ENCODE data around the gene OR10H5.
"Not testable (repeated sequence)": the region's sequence is repeated elsewhere in the genome, so short reads cannot be mapped to it uniquely, and the experiment has no call there.

OR10H5 gene

DNA sequence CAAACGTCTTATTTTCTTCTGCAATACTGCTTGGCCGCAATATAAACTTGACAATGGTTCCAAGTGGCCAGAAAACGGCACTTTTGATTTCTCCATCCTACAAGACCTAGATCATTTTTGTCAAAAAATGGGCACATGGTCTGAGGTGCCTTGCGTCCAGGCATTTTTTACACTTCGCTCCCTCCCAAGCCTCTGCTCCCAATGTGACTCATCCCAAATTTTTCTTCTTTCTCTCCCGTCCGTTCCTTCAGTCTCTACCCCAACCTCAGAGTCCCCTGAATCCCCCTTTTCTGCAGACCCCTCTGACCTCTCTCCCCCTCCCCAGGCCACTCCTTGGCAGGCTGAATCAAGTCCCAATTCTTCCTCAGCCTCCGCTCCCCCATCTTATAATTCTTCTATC is 42.3 kb downstream of the OR10H5 start:
- Histone ChIP-seq H3K4me1 (ENCODE audit: control insufficient read depth, insufficient read depth, low read length, poor library complexity, severe bottlenecking) (no peaks in the 10 kb centered on the region), H3K4me3 (ENCODE audit: insufficient read depth, low read depth, low read length, poor library complexity, severe bottlenecking) (no peak overlapping the region), H3K36me3 (ENCODE audit: control insufficient read depth, insufficient read depth, low read length) (no peaks in the 10 kb centered on the region), H3K27ac (ENCODE audit: insufficient read depth, low read length, poor library complexity, severe bottlenecking) (no peak overlapping the region), H3K9me3 (ENCODE audit: control insufficient read depth, low read length) (no peaks in the 10 kb centered on the region), H3K27me3 (replicated peaks; ENCODE audit: control insufficient read depth, insufficient read depth, low read length, poor library complexity, severe bottlenecking) (no peaks in the 10 kb centered on the region)
- DNase-seq, result no peak

DNA sequence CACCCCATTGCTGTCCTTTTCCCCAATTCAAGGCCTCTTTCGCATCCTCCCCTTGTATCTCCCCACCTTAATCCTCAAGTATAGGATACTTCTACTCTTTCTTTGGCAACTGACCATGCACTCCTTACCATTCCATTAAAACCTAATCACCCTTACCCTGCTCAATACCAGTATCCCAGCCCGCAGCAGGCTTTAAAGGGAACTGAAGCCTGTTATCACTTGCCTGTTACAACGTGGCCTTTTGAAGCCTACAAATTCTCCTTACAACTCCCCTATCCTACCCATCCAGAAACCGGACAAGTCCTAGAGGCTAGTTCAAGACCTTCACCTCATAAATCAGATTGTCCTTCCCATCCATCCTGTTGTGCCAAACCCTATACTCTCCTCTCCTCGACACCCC is 44.2 kb downstream of the OR10H5 start:
- DNase-seq, result no peak
- H3K27me3 ChIP-seq (replicated peaks; ENCODE audit: control insufficient read depth, insufficient read depth, low read length, poor library complexity, severe bottlenecking), result no peaks in the 10 kb centered on the region
- no peak overlapping the region for H3K27ac ChIP-seq (ENCODE audit: insufficient read depth, low read length, poor library complexity, severe bottlenecking)
- H3K4me3 ChIP-seq (ENCODE audit: insufficient read depth, low read depth, low read length, poor library complexity, severe bottlenecking), result no peak overlapping the region
- no peaks in the 10 kb centered on the region for H3K36me3 ChIP-seq (ENCODE audit: control insufficient read depth, insufficient read depth, low read length)
- peaks cover 9% of the 10 kb centered on the region for H3K4me1 ChIP-seq (ENCODE audit: control insufficient read depth, insufficient read depth, low read length, poor library complexity, severe bottlenecking)
- no peaks in the 10 kb centered on the region for H3K9me3 ChIP-seq (ENCODE audit: control insufficient read depth, low read length)

DNA sequence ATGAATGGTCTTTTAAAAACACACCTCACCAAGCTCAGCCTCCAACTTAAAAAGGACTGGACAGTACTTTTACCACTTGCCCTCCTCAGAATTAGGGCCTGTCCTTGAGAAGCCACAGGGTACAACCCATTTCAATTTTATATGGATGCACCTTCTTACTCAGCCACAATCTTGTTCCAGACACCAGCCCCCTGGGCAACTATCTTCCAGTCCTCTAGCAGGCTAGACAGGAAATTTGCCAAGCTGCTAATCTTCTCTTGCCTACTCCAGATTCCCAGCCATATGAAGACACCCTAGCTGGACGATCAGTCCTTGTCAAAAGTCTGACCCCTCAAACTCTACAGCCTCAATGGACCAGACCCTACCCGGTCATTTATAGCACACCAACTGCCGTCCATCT is 46.8 kb downstream of the OR10H5 start:
- not testable (repeated sequence) for H3K4me1 ChIP-seq (ENCODE audit: control insufficient read depth, insufficient read depth, low read length, poor library complexity, severe bottlenecking); H3K9me3 ChIP-seq (ENCODE audit: control insufficient read depth, low read length); H3K4me3 ChIP-seq (ENCODE audit: insufficient read depth, low read depth, low read length, poor library complexity, severe bottlenecking); H3K36me3 ChIP-seq (ENCODE audit: control insufficient read depth, insufficient read depth, low read length); DNase-seq; H3K27me3 ChIP-seq (replicated peaks; ENCODE audit: control insufficient read depth, insufficient read depth, low read length, poor library complexity, severe bottlenecking); H3K27ac ChIP-seq (ENCODE audit: insufficient read depth, low read length, poor library complexity, severe bottlenecking)

DNA sequence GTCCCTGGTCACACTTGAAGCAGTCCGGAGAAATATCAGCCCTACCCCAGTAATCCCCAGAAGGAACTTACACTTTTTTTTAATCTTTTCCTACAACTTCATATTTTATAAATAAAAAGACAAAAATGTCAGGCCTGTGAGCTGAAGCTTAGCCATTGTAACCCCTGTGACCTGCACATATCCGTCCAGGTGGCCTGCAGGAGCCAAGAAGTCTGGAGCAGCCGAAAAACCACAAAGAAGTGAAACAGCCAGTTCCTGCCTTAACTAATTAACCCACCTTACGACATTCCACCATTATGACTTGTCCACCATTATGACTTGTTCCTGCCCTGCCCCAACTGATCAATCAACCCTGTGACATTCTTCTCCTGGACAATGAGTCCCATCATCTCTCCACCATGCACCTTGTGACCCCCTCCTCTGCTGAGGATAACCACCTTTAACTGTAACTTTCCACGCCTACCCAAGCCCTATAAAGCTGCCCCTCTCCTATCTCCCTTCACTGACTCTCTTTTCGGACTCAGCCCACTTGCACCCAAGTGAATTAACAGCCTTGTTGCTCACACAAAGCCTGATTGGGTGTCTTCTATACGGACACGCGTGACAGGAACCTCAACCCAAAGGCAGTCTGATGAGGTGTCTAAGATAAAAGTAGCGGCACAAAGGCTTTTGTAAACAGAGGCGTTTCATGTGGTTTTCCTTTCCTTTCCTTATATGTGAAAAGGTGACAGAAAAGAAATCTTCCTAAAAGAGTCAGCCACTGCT is 48.3 kb downstream of the OR10H5 start:
- DNase-seq, result peak; percentile 43 to 64 (median 49)
- Histone ChIP-seq H3K27ac (ENCODE audit: insufficient read depth, low read length, poor library complexity, severe bottlenecking) (peak overlapping the region; percentile 94), H3K4me3 (ENCODE audit: insufficient read depth, low read depth, low read length, poor library complexity, severe bottlenecking) (peak overlapping the region; percentile 79)
- not testable (repeated sequence) for H3K9me3 ChIP-seq (ENCODE audit: control insufficient read depth, low read length); H3K36me3 ChIP-seq (ENCODE audit: control insufficient read depth, insufficient read depth, low read length); H3K27me3 ChIP-seq (replicated peaks; ENCODE audit: control insufficient read depth, insufficient read depth, low read length, poor library complexity, severe bottlenecking); H3K4me1 ChIP-seq (ENCODE audit: control insufficient read depth, insufficient read depth, low read length, poor library complexity, severe bottlenecking)

DNA sequence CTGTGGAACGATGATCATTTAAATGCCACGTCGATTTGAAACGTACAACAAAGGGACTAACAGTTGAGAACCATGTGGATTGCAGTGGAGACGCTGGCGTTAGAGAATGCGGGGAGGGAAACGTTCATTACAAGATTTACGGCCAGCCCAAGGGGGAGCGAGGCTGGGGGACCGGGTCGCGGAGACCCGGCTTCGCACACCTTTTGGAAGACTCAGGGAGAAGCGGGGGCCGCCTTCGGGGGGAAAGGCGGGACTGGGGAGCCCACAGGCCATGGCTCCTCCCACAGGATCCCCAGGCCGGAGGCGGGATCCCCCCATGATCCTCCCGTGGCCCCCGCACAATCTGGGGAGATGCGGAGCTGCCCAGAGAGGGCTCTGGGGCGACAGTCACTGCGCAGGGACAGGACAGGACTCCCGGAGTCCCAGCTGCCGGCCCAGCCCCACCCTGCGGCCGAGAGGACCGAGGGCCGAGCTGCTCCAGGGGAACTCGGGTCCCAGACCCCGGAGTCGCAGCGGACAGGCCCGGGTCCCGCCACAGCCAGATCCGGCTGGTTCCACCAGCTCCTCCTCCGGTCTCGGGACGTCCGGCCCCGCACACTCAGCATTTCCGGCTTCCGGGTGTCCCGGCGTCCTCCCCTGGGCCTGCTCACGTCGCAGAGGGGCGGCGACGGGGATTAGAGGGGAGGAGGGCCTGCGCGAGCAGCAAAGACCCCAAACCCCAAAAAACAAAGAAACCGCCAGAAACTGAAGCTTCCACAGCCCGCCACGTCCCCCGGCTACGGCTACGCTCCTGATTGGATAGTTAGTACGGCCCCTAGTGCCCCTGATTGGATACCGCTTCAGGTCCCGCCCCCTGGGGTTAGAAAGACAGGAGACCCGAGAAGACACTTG is 49.1 kb downstream of the OR10H5 start:
- peak overlapping the region; percentile 94 for H3K27ac ChIP-seq (ENCODE audit: insufficient read depth, low read length, poor library complexity, severe bottlenecking)
- H3K4me3 ChIP-seq (ENCODE audit: insufficient read depth, low read depth, low read length, poor library complexity, severe bottlenecking), result peak overlapping the region; percentile 79
- no peaks in the 10 kb centered on the region for H3K9me3 ChIP-seq (ENCODE audit: control insufficient read depth, low read length)
- H3K27me3 ChIP-seq (replicated peaks; ENCODE audit: control insufficient read depth, insufficient read depth, low read length, poor library complexity, severe bottlenecking), result no peaks in the 10 kb centered on the region
- H3K4me1 ChIP-seq (ENCODE audit: control insufficient read depth, insufficient read depth, low read length, poor library complexity, severe bottlenecking), result peaks cover 9% of the 10 kb centered on the region
- no peaks in the 10 kb centered on the region for H3K36me3 ChIP-seq (ENCODE audit: control insufficient read depth, insufficient read depth, low read length)
- DNase-seq, result peak; percentile 84 to 92 (median 91)

- no peaks in the 10 kb centered on the region for H3K27me3 ChIP-seq (replicated peaks; ENCODE audit: control insufficient read depth, insufficient read depth, low read length, poor library complexity, severe bottlenecking)
- peak overlapping the region; percentile 79 for H3K4me3 ChIP-seq (ENCODE audit: insufficient read depth, low read depth, low read length, poor library complexity, severe bottlenecking)
- peak overlapping the region; percentile 94 for H3K27ac ChIP-seq (ENCODE audit: insufficient read depth, low read length, poor library complexity, severe bottlenecking)
- H3K36me3 ChIP-seq (ENCODE audit: control insufficient read depth, insufficient read depth, low read length), result no peaks in the 10 kb centered on the region
- H3K4me1 ChIP-seq (ENCODE audit: control insufficient read depth, insufficient read depth, low read length, poor library complexity, severe bottlenecking), result peaks cover 9% of the 10 kb centered on the region
- no peaks in the 10 kb centered on the region for H3K9me3 ChIP-seq (ENCODE audit: control insufficient read depth, low read length)
- DNase-seq, result no peak
Measured at GRCh38 chr19:15837221-15837731, 49.8 kb downstream of the OR10H5 start.

- Histone ChIP-seq H3K4me3 (ENCODE audit: insufficient read depth, low read depth, low read length, poor library complexity, severe bottlenecking) (no peak overlapping the region), H3K27me3 (replicated peaks; ENCODE audit: control insufficient read depth, insufficient read depth, low read length, poor library complexity, severe bottlenecking) (no peaks in the 10 kb centered on the region), H3K4me1 (ENCODE audit: control insufficient read depth, insufficient read depth, low read length, poor library complexity, severe bottlenecking) (peaks cover 9% of the 10 kb centered on the region), H3K36me3 (ENCODE audit: control insufficient read depth, insufficient read depth, low read length) (no peaks in the 10 kb centered on the region), H3K9me3 (ENCODE audit: control insufficient read depth, low read length) (no peaks in the 10 kb centered on the region), H3K27ac (ENCODE audit: insufficient read depth, low read length, poor library complexity, severe bottlenecking) (no peak overlapping the region)
- no peak for DNase-seq
Measured at GRCh38 chr19:15838351-15838750, 50.9 kb downstream of the OR10H5 start.

GRCh38 chr19:15839888-15840287 is 52.4 kb downstream of the OR10H5 start:
- H3K36me3 ChIP-seq (ENCODE audit: control insufficient read depth, insufficient read depth, low read length); H3K27me3 ChIP-seq (replicated peaks; ENCODE audit: control insufficient read depth, insufficient read depth, low read length, poor library complexity, severe bottlenecking); H3K9me3 ChIP-seq (ENCODE audit: control insufficient read depth, low read length); DNase-seq; H3K27ac ChIP-seq (ENCODE audit: insufficient read depth, low read length, poor library complexity, severe bottlenecking); H3K4me3 ChIP-seq (ENCODE audit: insufficient read depth, low read depth, low read length, poor library complexity, severe bottlenecking): not testable (repeated sequence)
- peaks cover 22% of the 10 kb centered on the region for H3K4me1 ChIP-seq (ENCODE audit: control insufficient read depth, insufficient read depth, low read length, poor library complexity, severe bottlenecking)

- Histone ChIP-seq H3K4me1 (ENCODE audit: control insufficient read depth, insufficient read depth, low read length, poor library complexity, severe bottlenecking) (peaks cover 27% of the 10 kb centered on the region), H3K27me3 (replicated peaks; ENCODE audit: control insufficient read depth, insufficient read depth, low read length, poor library complexity, severe bottlenecking) (no peaks in the 10 kb centered on the region), H3K36me3 (ENCODE audit: control insufficient read depth, insufficient read depth, low read length) (no peaks in the 10 kb centered on the region), H3K9me3 (ENCODE audit: control insufficient read depth, low read length) (no peaks in the 10 kb centered on the region), H3K4me3 (ENCODE audit: insufficient read depth, low read depth, low read length, poor library complexity, severe bottlenecking) (no peak overlapping the region), H3K27ac (ENCODE audit: insufficient read depth, low read length, poor library complexity, severe bottlenecking) (no peak overlapping the region)
- DNase-seq, result no peak
Measured at GRCh38 chr19:15840833-15841232, 53.4 kb downstream of the OR10H5 start.
